Loucy (cell line): ENCODE results near the gene EFCAB13.

ENCODE experiments used
- EZH2phosphoT487 ChIP-seq: fragments of 200-600 bp; IDR thresholded peaks from 2 replicates; pipeline ENCODE4 v1.6.1; 2018; ENCODE audit warnings: antibody characterized with exemption, mild to moderate bottlenecking, moderate library complexity, borderline replicate concordance
- TF ChIP-seq, protein P1 (sequence below): fragments of 200-600 bp; sonication (generic); conservative IDR thresholded peaks from 2 replicates; pipeline ENCODE4 v1.5.1; 2014; ENCODE audit warnings: mild to moderate bottlenecking, antibody characterized with exemption, low read length

- TF ChIP-seq, protein P1, sequence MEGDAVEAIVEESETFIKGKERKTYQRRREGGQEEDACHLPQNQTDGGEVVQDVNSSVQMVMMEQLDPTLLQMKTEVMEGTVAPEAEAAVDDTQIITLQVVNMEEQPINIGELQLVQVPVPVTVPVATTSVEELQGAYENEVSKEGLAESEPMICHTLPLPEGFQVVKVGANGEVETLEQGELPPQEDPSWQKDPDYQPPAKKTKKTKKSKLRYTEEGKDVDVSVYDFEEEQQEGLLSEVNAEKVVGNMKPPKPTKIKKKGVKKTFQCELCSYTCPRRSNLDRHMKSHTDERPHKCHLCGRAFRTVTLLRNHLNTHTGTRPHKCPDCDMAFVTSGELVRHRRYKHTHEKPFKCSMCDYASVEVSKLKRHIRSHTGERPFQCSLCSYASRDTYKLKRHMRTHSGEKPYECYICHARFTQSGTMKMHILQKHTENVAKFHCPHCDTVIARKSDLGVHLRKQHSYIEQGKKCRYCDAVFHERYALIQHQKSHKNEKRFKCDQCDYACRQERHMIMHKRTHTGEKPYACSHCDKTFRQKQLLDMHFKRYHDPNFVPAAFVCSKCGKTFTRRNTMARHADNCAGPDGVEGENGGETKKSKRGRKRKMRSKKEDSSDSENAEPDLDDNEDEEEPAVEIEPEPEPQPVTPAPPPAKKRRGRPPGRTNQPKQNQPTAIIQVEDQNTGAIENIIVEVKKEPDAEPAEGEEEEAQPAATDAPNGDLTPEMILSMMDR: no peak
- no peak for TF ChIP-seq EZH2phosphoT487
Observed at GRCh38 chr17:47288531-47289116, 35.1 kb upstream of the EFCAB13 start.
